Renal cortex interstitium (tissue), 11 donors: ENCODE data around the gene DNTTIP2. TPM values are rescaled to one million over a fixed set of nuclear protein-coding genes. Genes with fewer than 3 reads are reported as not detected.
"Not testable (repeated sequence)": the region's sequence is repeated elsewhere in the genome, so short reads cannot be mapped to it uniquely, and the experiment has no call there.

Experiments
- DNase-seq, 11 donors: peaks; one replicate each; pipeline ENCODE4 v3.0.0-alpha.2; 2013; ENCODE audit warnings: low read depth in 9 of 11, low spot score in 4 of 11; ENCODE audit errors: extremely low read depth in 1 of 11
- polyA plus RNA-seq, 3 donors: library from polyadenylated mRNA; unstranded; fragments of 120-200 nt; gene quantifications; one replicate each; pipeline ENCODE4 v1.2.1, GENCODE V29; 2013; ENCODE audit not compliant: insufficient read length in 3 of 3

DNTTIP2 gene
- polyA plus RNA-seq, 3 donors, result 59.1 to 86.6 (median 67.1) TPM

- no peak for DNase-seq
Measured at GRCh38 chr1:93900723-93901504, 21.9 kb upstream of the DNTTIP2 start.

DNA sequence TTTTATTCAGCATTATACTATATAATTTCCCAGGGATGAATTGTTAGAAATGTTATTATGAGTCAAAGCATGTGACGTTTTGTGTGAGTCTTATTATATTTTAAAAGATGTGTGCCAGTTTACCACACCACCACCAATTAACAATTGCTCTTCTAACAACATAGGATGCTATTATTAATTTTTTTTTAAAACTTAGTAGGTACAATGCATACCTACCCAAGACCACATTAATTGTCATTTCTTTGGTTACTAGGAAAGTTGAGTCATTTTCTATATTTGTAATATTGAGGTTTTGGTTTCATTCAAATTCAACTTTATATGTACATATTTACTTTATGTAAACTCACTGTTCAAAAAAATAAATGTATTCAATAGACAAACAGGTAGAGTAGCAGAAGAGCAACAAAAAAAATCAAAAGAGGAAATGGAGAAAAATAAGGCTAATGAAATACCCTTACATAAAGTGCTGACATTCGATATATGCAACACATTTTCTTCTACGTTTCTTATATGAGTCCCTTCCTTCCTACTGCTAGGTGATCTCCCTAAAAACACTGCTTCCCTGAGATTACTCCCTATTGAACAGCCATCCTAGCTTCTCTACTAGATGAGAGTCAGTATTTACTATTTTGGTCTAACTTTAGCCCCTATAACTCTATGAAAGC is 20.7 kb upstream of the DNTTIP2 start:
- DNase-seq, result no peak

- no peak for DNase-seq
Measured at GRCh38 chr1:93888900-93889299, 9.9 kb upstream of the DNTTIP2 start.

GRCh38 chr1:93882269-93882668 is 3.3 kb upstream of the DNTTIP2 start:
- DNase-seq, result no peak

DNA sequence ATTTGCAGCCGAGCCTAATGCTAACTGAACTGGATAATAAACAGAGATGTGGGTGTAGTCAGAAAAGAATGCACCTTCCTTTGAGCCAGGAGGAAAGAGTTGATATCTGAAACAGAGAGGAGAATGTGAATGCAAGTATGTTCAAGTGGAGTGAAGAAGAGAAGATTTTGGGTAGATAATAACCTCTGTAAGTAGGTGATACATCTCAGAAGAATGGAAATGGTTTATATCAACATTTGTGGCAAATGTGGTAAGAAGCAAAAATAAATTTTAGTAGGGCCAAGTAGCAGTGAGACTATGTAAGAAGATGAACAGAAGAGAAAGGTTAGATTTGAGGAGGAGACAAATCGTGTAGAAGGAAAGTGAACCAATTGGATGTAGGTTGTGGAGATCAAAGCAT is 1.7 kb upstream of the DNTTIP2 start:
- DNase-seq, result no peak

DNA sequence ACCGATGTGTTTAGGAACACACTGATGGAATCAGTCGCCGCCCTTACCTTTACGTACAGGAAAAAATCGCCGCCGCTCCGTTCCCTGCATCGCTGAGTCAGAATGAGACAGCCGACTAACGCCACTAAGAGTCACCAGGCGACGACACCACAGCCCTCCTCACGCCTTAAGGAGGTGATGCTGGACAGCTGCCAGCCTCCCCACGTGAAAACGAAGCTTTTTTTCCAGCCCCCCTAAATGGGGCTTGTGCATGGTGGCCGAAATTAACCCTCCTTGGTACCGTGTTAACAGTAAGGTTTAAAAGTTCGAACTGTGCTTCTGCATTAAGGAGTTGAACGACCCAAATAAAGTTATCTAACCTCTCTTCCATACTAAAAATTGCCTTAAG is 511 bp downstream of the DNTTIP2 start:
- peak in 3 of 11 donors; percentile 1 to 5 (median 2) for DNase-seq

- no peak for DNase-seq
Measured at GRCh38 chr1:93877529-93877928, 1.5 kb downstream of the DNTTIP2 start.

DNA sequence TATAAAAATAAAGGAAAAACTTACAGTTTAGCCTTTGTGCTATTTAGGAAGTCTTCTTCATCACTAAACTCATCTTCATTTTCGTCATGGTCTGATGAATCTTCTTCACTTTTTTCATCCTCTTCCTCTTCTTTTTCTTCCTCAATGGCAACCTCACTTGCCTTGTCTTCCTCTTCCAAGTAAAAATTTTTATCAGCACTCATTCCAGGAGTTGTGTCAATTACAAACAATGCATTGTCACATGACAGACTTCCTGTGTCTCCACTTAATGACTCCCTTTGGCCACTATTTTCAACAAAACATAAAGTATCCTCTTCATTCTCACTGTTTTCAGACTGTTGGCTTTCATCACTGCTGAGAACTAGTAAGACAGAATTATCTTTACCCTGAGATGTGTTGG is 2.8 kb downstream of the DNTTIP2 start:
- DNase-seq, result no peak

DNA sequence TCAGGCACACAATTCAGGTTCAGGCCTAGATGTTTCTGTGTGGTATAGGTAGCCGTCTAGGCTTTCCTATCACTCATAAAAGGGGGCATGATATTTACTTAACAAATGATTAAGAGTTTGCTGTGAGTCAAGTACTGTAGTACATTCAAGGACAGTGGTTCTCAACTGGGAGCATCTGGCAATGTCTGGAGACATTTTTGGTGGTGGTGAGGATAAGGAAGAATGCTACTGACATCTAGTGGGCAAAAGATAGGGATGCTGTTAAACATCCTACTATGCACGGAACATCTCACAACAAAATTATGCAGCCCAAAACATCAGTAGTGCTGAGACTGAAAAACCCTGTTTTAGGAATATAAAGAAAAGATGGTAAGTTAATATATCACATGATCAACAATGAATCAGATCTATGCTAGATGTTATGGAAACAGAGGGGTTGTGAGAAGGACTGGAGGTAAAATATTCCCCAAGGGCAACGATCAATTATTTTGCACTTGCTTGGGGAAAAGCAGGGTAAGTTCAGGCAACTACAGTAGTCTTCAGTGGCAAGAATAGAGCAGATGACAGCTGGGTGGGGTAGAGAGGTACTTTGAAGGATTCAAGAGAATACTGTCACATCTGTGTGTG is 4.9 kb downstream of the DNTTIP2 start:
- peak in 2 of 11 donors; percentile 2 to 13 for DNase-seq

DNA sequence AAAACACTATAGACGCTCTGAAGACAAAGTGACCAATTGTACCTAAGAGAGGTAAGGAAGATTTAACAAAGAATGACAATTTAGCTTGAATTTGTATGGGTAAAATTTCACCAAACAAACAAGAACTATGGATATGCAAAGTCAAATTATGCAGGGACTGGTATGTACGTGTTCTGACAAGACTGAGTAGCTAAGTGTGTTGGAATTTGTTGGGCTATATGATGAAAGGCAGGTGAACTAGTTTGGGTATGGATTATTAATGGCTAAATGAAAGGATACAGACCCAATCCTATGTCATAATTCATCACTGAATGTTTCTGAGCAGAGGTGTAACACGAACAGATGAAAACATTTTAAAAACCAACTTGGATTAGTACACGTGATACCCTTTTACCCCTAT is 7.6 kb downstream of the DNTTIP2 start:
- no peak for DNase-seq

GRCh38 chr1:93869653-93870052 is 9.4 kb downstream of the DNTTIP2 start:
- DNase-seq, result no peak

DNA sequence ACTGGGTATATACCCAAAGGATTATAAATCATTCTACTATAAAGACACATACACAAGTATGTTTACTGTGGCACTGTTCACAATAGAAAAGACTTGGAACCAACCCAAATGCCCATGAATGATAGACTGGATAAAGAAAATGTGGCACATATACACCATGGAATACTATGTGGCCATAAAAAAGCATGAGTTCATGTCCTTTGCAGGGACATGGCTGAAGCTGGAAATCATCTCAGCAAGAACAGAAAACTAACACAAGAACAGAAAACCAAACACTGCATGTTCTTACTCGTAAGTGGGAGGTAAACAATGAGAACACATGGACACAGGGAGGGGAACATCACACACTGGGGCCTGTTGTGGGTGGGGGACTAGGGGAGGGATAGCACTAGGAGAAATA is 10.5 kb downstream of the DNTTIP2 start:
- not testable (repeated sequence) for DNase-seq

DNA sequence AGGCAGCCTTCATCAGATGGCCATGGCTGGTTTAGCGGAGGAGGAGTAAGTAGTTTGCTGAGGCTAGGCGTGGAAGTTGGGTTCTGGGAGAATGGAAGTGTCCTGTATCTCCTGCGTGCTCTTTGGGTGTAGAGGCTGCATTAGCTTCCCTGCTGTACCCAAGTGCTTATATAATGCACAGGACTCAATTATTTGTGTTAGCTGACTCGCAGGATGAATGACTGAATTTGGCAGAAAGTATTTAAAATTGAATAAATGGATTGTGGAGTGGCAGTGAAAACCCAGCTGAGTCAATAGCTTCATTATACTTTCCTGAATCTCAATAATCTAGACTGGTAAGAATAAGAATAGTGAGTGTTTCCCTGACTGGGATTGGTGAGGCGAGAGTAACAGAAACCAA is 13.8 kb downstream of the DNTTIP2 start:
- no peak for DNase-seq

DNA sequence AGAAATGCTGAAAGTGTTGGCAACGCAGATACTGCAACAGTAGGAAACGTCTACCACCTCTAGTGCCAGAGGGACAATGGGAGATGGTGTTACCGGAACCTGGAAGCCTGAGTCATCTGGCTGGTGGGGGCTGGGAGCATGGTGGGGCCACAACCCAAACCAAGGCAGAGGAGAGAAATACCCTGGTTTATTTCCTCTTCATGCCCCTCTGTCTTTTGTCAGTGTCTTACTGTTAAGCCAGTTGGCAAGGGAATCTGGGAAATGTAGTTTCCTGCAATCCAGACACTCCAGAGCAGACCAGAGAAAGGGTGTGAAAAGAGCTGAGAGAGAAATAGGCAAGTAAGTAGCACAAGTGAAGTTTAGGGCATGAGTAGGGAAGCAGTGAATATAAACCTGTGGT is 14.8 kb downstream of the DNTTIP2 start:
- no peak for DNase-seq

DNA sequence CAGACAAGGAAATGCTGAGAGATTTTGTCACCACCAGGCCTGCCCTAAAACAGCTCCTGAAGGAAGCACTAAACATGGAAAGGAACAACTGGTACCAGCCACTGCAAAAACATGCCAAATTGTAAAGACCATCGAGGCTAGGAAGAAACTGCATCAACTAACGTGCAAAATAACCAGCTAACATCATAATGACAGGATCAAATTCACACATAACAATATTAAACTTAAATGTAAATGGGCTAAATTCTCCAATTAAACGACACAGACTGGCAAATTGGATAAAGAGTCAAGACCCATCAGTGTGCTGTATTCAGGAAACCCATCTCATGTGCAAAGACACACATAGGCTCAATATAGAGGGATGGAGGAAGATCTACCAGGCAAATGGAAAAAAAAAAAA is 21.4 kb downstream of the DNTTIP2 start:
- DNase-seq, result not testable (repeated sequence)

- DNase-seq, result not testable (repeated sequence)
Measured at GRCh38 chr1:93855983-93856382, 23.0 kb downstream of the DNTTIP2 start.

- DNase-seq, result no peak
Measured at GRCh38 chr1:93853940-93854339, 25.1 kb downstream of the DNTTIP2 start.

- DNase-seq, result no peak
Measured at GRCh38 chr1:93851878-93852277, 27.1 kb downstream of the DNTTIP2 start.

GRCh38 chr1:93851327-93851712 is 27.7 kb downstream of the DNTTIP2 start:
- no peak for DNase-seq

GRCh38 chr1:93850687-93851326 is 28.2 kb downstream of the DNTTIP2 start:
- peak in 1 of 11 donors; percentile 14 for DNase-seq
